SK-N-MC (cell line): ENCODE data around the gene C10orf95.

ENCODE experiments used
- EZH2 ChIP-seq: fragments of 200-600 bp; sonication (generic); IDR thresholded peaks from one replicate; pipeline ENCODE4 v1.6.1; 2017; ENCODE audit warnings: antibody characterized with exemption
- POLR2AphosphoS5 ChIP-seq: IDR thresholded peaks from 2 replicates; pipeline ENCODE4 v1.6.1; 2012; ENCODE audit warnings: mild to moderate bottlenecking, low read depth, low read length, borderline replicate concordance

- TF ChIP-seq POLR2AphosphoS5 (no peak), EZH2 (no peak)
These were observed 38.2 kb downstream of the C10orf95 start for GRCh38 chr10:102413053-102413705.
